ENCODE data around the gene P2RY12. TPM values are rescaled to one million over a fixed set of nuclear protein-coding genes. Genes with fewer than 3 reads are reported as not detected.

The P2RY12 gene
- total and polyA plus RNA-seq, 2 donors (not counting 1 experiment from before 2014, with no cell fraction given), result 0.42 to 0.79 TPM

- H4K20me1 ChIP-seq (ENCODE audit: control insufficient read depth, insufficient read depth, low read length, poor library complexity, severe bottlenecking), result no peaks in the 10 kb centered on the region
- H3K9me3 Mint-ChIP-seq (ENCODE audit: insufficient read depth), result no peaks in the 10 kb centered on the region
- ChIA-PET POLR2A (no interaction called here), CTCF (no interaction called here)
- H3K9me3 ChIP-seq (ENCODE audit: control extremely low read depth in 1 of 3, control insufficient read depth in 2 of 3, insufficient read depth in 1 of 3, low read length in 2 of 3), result no peaks in the 10 kb centered on the region
- H2AFZ ChIP-seq (ENCODE audit: insufficient read depth, low read depth, low read length, poor library complexity, severe bottlenecking), result no peak overlapping the region
- H3K4me2 ChIP-seq (replicated peaks; ENCODE audit: low read depth, low read length, poor library complexity, severe bottlenecking), result no peak overlapping the region
- no peaks in the 10 kb centered on the region for H3K4me1 ChIP-seq (ENCODE audit: control insufficient read depth in 2 of 2, insufficient read depth in 2 of 2, low read length in 2 of 2)
- H3K27ac ChIP-seq (ENCODE audit: low read length in 2 of 2), result no peak overlapping the region
- H3K27me3 Mint-ChIP-seq, result peaks cover 4% of the 10 kb centered on the region
- H3K4me3 Mint-ChIP-seq, result no peak overlapping the region
- no peaks in the 10 kb centered on the region for H3K79me2 ChIP-seq (ENCODE audit: control insufficient read depth, insufficient read depth, low read length)
- no peak for DNase-seq
- ATAC-seq (ENCODE audit: low read depth), result no peak
- no peak for TF ChIP-seq EZH2 (IDR thresholded peaks at IDR 0.05; ENCODE audit: borderline replicate concordance, insufficient read depth, low read depth, low read length, poor library complexity, severe bottlenecking)
- TF ChIP-seq CTCF (IDR thresholded peaks at IDR 0.05), result no peak
- H3K4me1 Mint-ChIP-seq, result no peaks in the 10 kb centered on the region
- H3K9ac ChIP-seq (ENCODE audit: low read length), result no peak overlapping the region
- H3K4me3 ChIP-seq (ENCODE audit: control extremely low read depth in 1 of 5, extremely low read depth in 1 of 5, insufficient read depth in 1 of 5, low read depth in 2 of 5, low read length in 4 of 5), result no peak overlapping the region
- H3K36me3 ChIP-seq (replicated peaks in 1 of 2; ENCODE audit: control extremely low read depth in 1 of 2, control insufficient read depth in 1 of 2, extremely low read depth in 1 of 2, insufficient read depth in 2 of 2, low read length in 1 of 2), result no peaks in the 10 kb centered on the region
- H3K27me3 ChIP-seq (replicated peaks in 1 of 4; ENCODE audit: control extremely low read depth in 1 of 4, control insufficient read depth in 3 of 4, insufficient read depth in 4 of 4, low read length in 3 of 4), result no peaks in the 10 kb centered on the region
- intact Hi-C loops (cut with micrococcal nuclease), result no loop called here
- no peak overlapping the region for H3K27ac Mint-ChIP-seq
- no CpG with 5 or more reads among the region's 3 CpGs for WGBS (ENCODE audit: insufficient coverage)
Observed at GRCh38 chr3:151296226-151296625, 88.3 kb downstream of the P2RY12 start.

GRCh38 chr3:151293127-151293526 is 91.4 kb downstream of the P2RY12 start:
- H3K4me3 ChIP-seq (ENCODE audit: control extremely low read depth in 1 of 5, extremely low read depth in 1 of 5, insufficient read depth in 1 of 5, low read depth in 2 of 5, low read length in 4 of 5), result no peak overlapping the region
- H2AFZ ChIP-seq (ENCODE audit: insufficient read depth, low read depth, low read length, poor library complexity, severe bottlenecking), result no peak overlapping the region
- no peaks in the 10 kb centered on the region for H3K4me1 Mint-ChIP-seq
- CTCF ChIA-PET, result interaction anchor here (1.2 to 1.4 kb wide), 2 partner anchors 13 to 125 kb away, joined by 3 to 4 read pairs; no protein-coding TSS in a partner anchor
- intact Hi-C loops (cut with micrococcal nuclease), result loop anchor here (5.0 kb wide), 1 partner anchor 369 kb away; no protein-coding TSS in a partner anchor
- H3K9me3 Mint-ChIP-seq (ENCODE audit: insufficient read depth), result no peaks in the 10 kb centered on the region
- H4K20me1 ChIP-seq (ENCODE audit: control insufficient read depth, insufficient read depth, low read length, poor library complexity, severe bottlenecking), result no peaks in the 10 kb centered on the region
- H3K4me3 Mint-ChIP-seq, result no peak overlapping the region
- H3K9me3 ChIP-seq (ENCODE audit: control extremely low read depth in 1 of 3, control insufficient read depth in 2 of 3, insufficient read depth in 1 of 3, low read length in 2 of 3), result no peaks in the 10 kb centered on the region
- DNase-seq (no peak), ATAC-seq (ENCODE audit: low read depth) (no peak)
- POLR2A ChIA-PET, result no interaction called here
- no peaks in the 10 kb centered on the region for H3K4me1 ChIP-seq (ENCODE audit: control insufficient read depth in 2 of 2, insufficient read depth in 2 of 2, low read length in 2 of 2)
- H3K27ac Mint-ChIP-seq, result no peak overlapping the region
- H3K27me3 Mint-ChIP-seq, result peaks cover under 1% of the 10 kb centered on the region
- H3K4me2 ChIP-seq (replicated peaks; ENCODE audit: low read depth, low read length, poor library complexity, severe bottlenecking), result no peak overlapping the region
- H3K79me2 ChIP-seq (ENCODE audit: control insufficient read depth, insufficient read depth, low read length), result no peaks in the 10 kb centered on the region
- no peak overlapping the region for H3K9ac ChIP-seq (ENCODE audit: low read length)
- no peaks in the 10 kb centered on the region for H3K27me3 ChIP-seq (replicated peaks in 1 of 4; ENCODE audit: control extremely low read depth in 1 of 4, control insufficient read depth in 3 of 4, insufficient read depth in 4 of 4, low read length in 3 of 4)
- H3K36me3 ChIP-seq (replicated peaks in 1 of 2; ENCODE audit: control extremely low read depth in 1 of 2, control insufficient read depth in 1 of 2, extremely low read depth in 1 of 2, insufficient read depth in 2 of 2, low read length in 1 of 2), result no peaks in the 10 kb centered on the region
- TF ChIP-seq CTCF (IDR thresholded peaks at IDR 0.05) (no peak), EZH2 (IDR thresholded peaks at IDR 0.05; ENCODE audit: borderline replicate concordance, insufficient read depth, low read depth, low read length, poor library complexity, severe bottlenecking) (no peak)
- 100% methylated on average over 1 of the region's 6 CpGs for WGBS (ENCODE audit: insufficient coverage)
- no peak overlapping the region for H3K27ac ChIP-seq (ENCODE audit: low read length in 2 of 2)
